ENCODE measurements around the gene CLMP.

Gene CLMP

DNA sequence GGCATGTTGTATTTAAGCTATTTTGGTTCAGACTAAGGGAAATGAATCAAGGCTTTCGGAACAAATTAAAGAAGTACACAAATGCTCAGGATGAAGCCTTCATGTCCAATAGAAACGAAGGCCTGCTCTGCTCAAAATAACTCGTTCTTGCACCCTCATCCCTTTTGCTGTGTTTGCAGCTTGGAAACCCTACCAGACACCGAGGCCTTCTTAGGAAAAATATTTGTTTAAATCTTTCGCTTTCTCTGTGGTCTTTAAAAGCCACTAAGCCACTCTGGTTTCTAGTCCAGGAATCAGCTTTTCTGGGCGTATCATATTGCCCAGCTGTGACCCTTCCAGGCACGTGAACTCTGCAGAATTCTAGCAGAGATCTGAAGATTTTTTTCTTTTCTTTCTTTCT is 72.2 kb downstream of the CLMP start:
- POLR2A ChIA-PET (ENCODE audit: low non-redundant PET) = no interaction called here
- CTCF ChIA-PET = interaction anchor here (1.1 kb wide), 1 partner anchor 124 kb away, joined by 3 read pairs; no protein-coding TSS in a partner anchor
- H3K27ac ChIP-seq = 0 out of 2 replicates have a peak overlapping the region, but pooled peaks have one; percentile 30

DNA sequence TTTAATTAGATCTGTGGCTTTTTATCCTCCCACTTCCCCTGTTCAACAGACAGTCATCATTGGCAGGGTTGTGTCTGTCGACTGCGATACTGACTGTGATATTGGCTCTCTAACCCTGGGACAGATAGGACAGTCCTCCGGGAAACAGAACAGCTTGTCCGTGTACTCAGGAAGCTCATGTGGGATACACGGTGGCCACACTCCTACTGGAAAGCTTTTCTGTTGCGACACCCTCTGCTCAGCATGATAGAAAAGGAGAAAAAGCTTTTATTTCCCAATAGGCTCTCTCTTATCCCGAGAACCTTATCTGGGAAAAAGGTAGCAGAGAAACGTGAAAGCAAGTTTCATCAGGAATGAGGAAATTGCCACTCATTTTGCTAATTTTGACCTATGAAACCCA is 72.7 kb downstream of the CLMP start:
- no peak for DNase-seq (ENCODE audit: low spot score)
- ChIA-PET CTCF (interaction anchor here (1.1 kb wide), 1 partner anchor 125 kb away, joined by 3 read pairs; no protein-coding TSS in a partner anchor), POLR2A (ENCODE audit: low non-redundant PET) (no interaction called here)
- TF ChIP-seq, protein P1, sequence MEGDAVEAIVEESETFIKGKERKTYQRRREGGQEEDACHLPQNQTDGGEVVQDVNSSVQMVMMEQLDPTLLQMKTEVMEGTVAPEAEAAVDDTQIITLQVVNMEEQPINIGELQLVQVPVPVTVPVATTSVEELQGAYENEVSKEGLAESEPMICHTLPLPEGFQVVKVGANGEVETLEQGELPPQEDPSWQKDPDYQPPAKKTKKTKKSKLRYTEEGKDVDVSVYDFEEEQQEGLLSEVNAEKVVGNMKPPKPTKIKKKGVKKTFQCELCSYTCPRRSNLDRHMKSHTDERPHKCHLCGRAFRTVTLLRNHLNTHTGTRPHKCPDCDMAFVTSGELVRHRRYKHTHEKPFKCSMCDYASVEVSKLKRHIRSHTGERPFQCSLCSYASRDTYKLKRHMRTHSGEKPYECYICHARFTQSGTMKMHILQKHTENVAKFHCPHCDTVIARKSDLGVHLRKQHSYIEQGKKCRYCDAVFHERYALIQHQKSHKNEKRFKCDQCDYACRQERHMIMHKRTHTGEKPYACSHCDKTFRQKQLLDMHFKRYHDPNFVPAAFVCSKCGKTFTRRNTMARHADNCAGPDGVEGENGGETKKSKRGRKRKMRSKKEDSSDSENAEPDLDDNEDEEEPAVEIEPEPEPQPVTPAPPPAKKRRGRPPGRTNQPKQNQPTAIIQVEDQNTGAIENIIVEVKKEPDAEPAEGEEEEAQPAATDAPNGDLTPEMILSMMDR (conservative IDR thresholded peaks at IDR 0.05; ENCODE audit: low read depth) = no peak
- peak overlapping the region; percentile 60 for H3K27ac ChIP-seq

More for the DNA sequence above, 72.2 kb downstream of the CLMP start:
- DNase-seq (ENCODE audit: low spot score) = no peak
- TF ChIP-seq, protein P1 (conservative IDR thresholded peaks at IDR 0.05; ENCODE audit: low read depth) = no peak

DNA sequence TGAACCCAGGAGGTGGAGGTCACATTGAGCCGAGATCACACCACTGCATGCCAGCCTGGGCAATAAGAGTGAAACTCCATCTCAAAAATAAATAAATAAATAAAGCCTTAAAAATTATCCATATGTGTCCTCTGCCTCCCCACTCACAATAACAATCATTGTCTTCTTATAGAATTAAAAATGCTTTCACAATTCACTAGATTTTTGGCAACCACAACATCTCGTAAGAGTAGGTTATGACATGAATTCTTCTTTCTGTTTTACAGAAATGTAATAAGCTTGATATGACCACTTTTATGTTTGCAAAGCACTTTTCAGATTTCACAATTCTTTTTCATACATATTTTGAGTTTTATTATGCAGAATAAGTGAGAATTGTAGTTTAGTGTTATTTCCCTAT is 78.6 kb downstream of the CLMP start:
- ChIA-PET CTCF (no interaction called here), POLR2A (ENCODE audit: low non-redundant PET) (no interaction called here)
- no peak overlapping the region for H3K27ac ChIP-seq
- no peak for DNase-seq (ENCODE audit: low spot score)
- TF ChIP-seq, protein P1 (conservative IDR thresholded peaks at IDR 0.05; ENCODE audit: low read depth) = no peak

DNA sequence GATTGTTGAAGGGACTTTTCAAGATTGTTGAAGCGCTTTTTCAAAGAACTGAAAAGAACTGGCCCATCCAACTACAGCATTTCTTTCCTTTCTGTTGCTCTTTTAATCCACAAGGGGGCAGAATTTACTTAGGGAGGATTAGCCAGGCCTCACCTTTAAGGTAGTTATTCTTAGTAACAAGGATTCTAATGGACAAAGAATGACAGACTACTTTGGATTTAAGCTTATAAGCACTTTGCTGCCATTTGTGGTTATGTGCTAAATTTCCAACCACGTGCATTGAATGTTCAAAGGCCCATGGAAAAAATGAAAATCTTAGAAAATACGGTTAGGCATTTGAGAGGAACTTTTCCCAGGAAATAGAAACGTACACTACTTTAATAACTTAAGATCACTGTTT is 83.6 kb downstream of the CLMP start:
- TF ChIP-seq, protein P1 (conservative IDR thresholded peaks at IDR 0.05; ENCODE audit: low read depth) = peak; percentile 81
- peak overlapping the region; percentile 29; the same call in 1 of the 2 replicates for H3K27ac ChIP-seq
- ChIA-PET CTCF (interaction anchor here (0.6 to 6.1 kb wide), 8 partner anchors 39 to 565 kb away, joined by 3 to 64 read pairs (median 4); no protein-coding TSS in a partner anchor), POLR2A (ENCODE audit: low non-redundant PET) (no interaction called here)
- peak; percentile 64 for DNase-seq (ENCODE audit: low spot score)

DNA sequence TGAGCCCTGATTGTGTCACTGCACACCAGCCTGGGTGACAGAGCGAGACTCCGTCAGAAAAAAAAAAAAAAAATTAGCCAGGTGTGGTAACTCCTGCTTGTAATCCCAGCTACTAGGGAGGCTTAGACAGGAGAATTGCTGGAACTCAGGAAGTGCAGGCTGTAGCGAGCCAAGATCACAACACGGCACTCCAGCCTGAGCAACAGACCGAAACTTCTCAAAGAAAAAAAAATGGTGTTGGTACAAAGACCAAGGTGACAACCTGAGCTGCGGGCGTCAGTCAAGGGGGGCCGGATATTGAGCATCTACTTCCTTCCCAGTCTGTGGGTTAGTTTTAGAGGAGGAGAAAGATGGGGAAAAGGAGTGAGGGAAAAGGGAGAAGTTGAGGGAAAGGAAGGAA is 84.7 kb downstream of the CLMP start:
- POLR2A ChIA-PET (ENCODE audit: low non-redundant PET) = no interaction called here
- CTCF ChIA-PET = interaction anchor here (0.6 to 6.1 kb wide), 8 partner anchors 49 to 358 kb away, joined by 3 to 64 read pairs (median 4); no protein-coding TSS in a partner anchor
- H3K27ac ChIP-seq = no peak overlapping the region
- TF ChIP-seq, protein P1 (conservative IDR thresholded peaks at IDR 0.05; ENCODE audit: low read depth) = no peak
- DNase-seq (ENCODE audit: low spot score) = no peak

DNA sequence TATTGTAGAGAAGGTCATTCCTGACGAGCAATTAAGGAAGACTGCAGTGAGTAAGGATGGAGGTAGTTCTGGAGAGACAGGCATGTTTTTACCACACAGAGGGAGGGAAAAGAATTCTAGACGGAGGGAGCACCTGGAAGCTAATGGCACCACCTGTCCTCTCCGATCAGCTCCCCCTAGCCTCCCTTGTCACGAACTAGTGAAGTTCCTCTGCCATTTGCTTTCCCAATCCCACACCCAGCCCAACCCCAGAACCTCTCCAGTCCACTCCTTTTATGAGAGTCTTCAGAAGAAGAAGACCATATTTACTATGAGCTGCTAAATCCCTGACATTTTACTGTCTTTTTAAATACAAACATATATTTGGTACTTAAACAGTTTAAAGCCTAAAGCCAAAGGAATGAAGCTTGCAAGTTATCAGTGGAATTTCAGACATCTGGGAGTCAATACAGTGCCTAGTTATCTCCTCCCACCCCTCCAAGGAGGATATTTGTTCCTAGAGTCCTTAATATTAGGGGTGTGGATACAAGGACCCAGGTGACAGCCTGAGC is 87.0 kb downstream of the CLMP start:
- TF ChIP-seq, protein P1 (conservative IDR thresholded peaks at IDR 0.05; ENCODE audit: low read depth) = no peak
- CTCF ChIA-PET = interaction anchor here (0.9 to 6.1 kb wide), 2 partner anchors 138 to 154 kb away, joined by 5 to 64 read pairs; no protein-coding TSS in a partner anchor
- no peak for DNase-seq (ENCODE audit: low spot score)
- POLR2A ChIA-PET (ENCODE audit: low non-redundant PET) = no interaction called here
- H3K27ac ChIP-seq = no peak overlapping the region

All from RWPE1 (cell line).